GM23338 (cell line): ENCODE measurements around the gene CYP3A7. TPM values are rescaled to one million over a fixed set of nuclear protein-coding genes. Genes with fewer than 3 reads are reported as not detected.

Source experiments
- ATAC-seq: fragments of 200-7000 bp; cut with Tn5 transposase; 3 replicates; pipeline ENCODE4 v1.9.1; 2020
- DNase-seq: peaks from one replicate; pipeline ENCODE4 v3.0.0-alpha.2; 2015; ENCODE audit warnings: low spot score
- H2AFZ ChIP-seq: fragments of 200-600 bp; sonication (generic); 2 replicates; pipeline ENCODE4 v1.8.0; 2016; ENCODE audit warnings: antibody characterized with exemption, mild to moderate bottlenecking, moderate library complexity
- H3F3A ChIP-seq: fragments of 200-600 bp; sonication (generic); replicated peaks from 2 replicates; pipeline ENCODE4 v1.8.0; 2017; ENCODE audit warnings: antibody characterized with exemption, mixed run types, low read depth
- H3K27ac ChIP-seq: fragments of 200-600 bp; sonication (generic); 2 replicates; pipeline ENCODE4 v1.6.1; 2016; ENCODE audit warnings: low read depth
- H3K27me3 ChIP-seq: fragments of 200-600 bp; sonication (generic); 2 replicates; pipeline ENCODE4 v1.8.0; 2016; ENCODE audit warnings: mild to moderate bottlenecking, mixed run types, moderate library complexity; ENCODE audit not compliant: insufficient read depth
- H3K36me3 ChIP-seq: fragments of 200-600 bp; sonication (generic); 2 replicates; pipeline ENCODE4 v1.8.0; 2016; ENCODE audit warnings: mild to moderate bottlenecking; ENCODE audit not compliant: insufficient read depth
- H3K4me1 ChIP-seq: fragments of 200-600 bp; sonication (generic); 2 replicates; pipeline ENCODE4 v1.8.0; 2016; ENCODE audit warnings: mild to moderate bottlenecking, moderate library complexity; ENCODE audit not compliant: insufficient read depth
- H3K4me2 ChIP-seq: fragments of 200-600 bp; sonication (generic); 2 replicates; pipeline ENCODE4 v1.7.1; 2017; ENCODE audit warnings: mixed run types
- H3K4me3 ChIP-seq: fragments of 200-600 bp; sonication (generic); 2 replicates; pipeline ENCODE4 v1.6.1; 2016; ENCODE audit warnings: mixed run types
- H3K79me2 ChIP-seq: fragments of 200-600 bp; sonication (generic); replicated peaks from 2 replicates; pipeline ENCODE4 v1.8.0; 2017; ENCODE audit warnings: mild to moderate bottlenecking; ENCODE audit not compliant: insufficient read depth
- H3K9me2 ChIP-seq: fragments of 200-600 bp; sonication (generic); 2 replicates; pipeline ENCODE4 v1.8.0; 2017; ENCODE audit not compliant: insufficient read depth
- H4K20me1 ChIP-seq: fragments of 200-600 bp; sonication (generic); replicated peaks from 2 replicates; pipeline ENCODE4 v1.8.0; 2017; ENCODE audit warnings: mild to moderate bottlenecking; ENCODE audit not compliant: insufficient read depth
- H3K27ac Mint-ChIP-seq: 2 replicates; pipeline ENCODE4 v1.8.0; 2020; ENCODE audit warnings: inconsistent platforms, mild to moderate bottlenecking, moderate library complexity, mixed read lengths
- H3K27me3 Mint-ChIP-seq: 3 replicates; pipeline ENCODE4 v1.8.0; 2022; ENCODE audit warnings: low read depth, mild to moderate bottlenecking, moderate library complexity, mixed read lengths, inconsistent platforms; ENCODE audit not compliant: insufficient read depth, poor library complexity
- H3K36me3 Mint-ChIP-seq: 3 replicates; pipeline ENCODE4 v1.8.0; 2021; ENCODE audit warnings: low read depth, mild to moderate bottlenecking, inconsistent platforms, moderate library complexity, mixed read lengths
- H3K4me1 Mint-ChIP-seq: 3 replicates; pipeline ENCODE4 v1.8.0; 2020; ENCODE audit warnings: mild to moderate bottlenecking, inconsistent platforms, mixed read lengths
- H3K4me3 Mint-ChIP-seq: 3 replicates; pipeline ENCODE4 v1.8.0; 2021; ENCODE audit warnings: moderate library complexity, mild to moderate bottlenecking, inconsistent platforms, mixed read lengths
- H3K9me3 Mint-ChIP-seq: 3 replicates; pipeline ENCODE4 v1.8.0; 2020; ENCODE audit warnings: moderate library complexity, mild to moderate bottlenecking, inconsistent platforms, mixed read lengths
- CREB1 ChIP-seq: fragments of 250-450 bp; sonication (Bioruptor Pico); IDR thresholded peaks from 2 replicates; pipeline ENCODE4 v1.5.0; 2020; ENCODE audit warnings: low read depth, mild to moderate bottlenecking, moderate library complexity
- ETS1 ChIP-seq: IDR thresholded peaks from 2 replicates; pipeline ENCODE4 v1.6.1; 2016; ENCODE audit warnings: antibody characterized with exemption
- EZH2 ChIP-seq: fragments of 200-600 bp; sonication (generic); IDR thresholded peaks from one replicate; pipeline ENCODE4 v1.8.0; 2017; ENCODE audit warnings: antibody characterized with exemption, mild to moderate bottlenecking, low read depth; ENCODE audit not compliant: unreplicated experiment
- EZH2phosphoT487 ChIP-seq: fragments of 200-600 bp; sonication (generic); IDR thresholded peaks from one replicate; pipeline ENCODE4 v1.8.1; 2018; ENCODE audit warnings: antibody characterized with exemption; ENCODE audit not compliant: unreplicated experiment
- JUNB ChIP-seq: IDR thresholded peaks from one replicate; pipeline ENCODE4 v1.6.1; 2016; ENCODE audit warnings: antibody characterized with exemption; ENCODE audit not compliant: unreplicated experiment
- POLR2AphosphoS5 ChIP-seq: IDR thresholded peaks from 2 replicates; pipeline ENCODE4 v1.6.1; 2016; ENCODE audit warnings: antibody characterized with exemption, low read depth
- STAT1 ChIP-seq: IDR thresholded peaks from one replicate; pipeline ENCODE4 v1.6.1; 2016; ENCODE audit warnings: antibody characterized with exemption; ENCODE audit not compliant: unreplicated experiment
- ZNF114 ChIP-seq: fragments of 250-450 bp; sonication (Bioruptor Pico); IDR thresholded peaks from 2 replicates; pipeline ENCODE4 v1.5.0; 2020; ENCODE audit warnings: mild to moderate bottlenecking, moderate library complexity
- ZNF331 ChIP-seq: fragments of 250-450 bp; sonication (Bioruptor Pico); IDR thresholded peaks from 2 replicates; pipeline ENCODE4 v1.5.0; 2020; ENCODE audit warnings: low read depth, mild to moderate bottlenecking, moderate library complexity
- ZNF462 ChIP-seq: fragments of 250-450 bp; sonication (Bioruptor Pico); IDR thresholded peaks from 2 replicates; pipeline ENCODE4 v1.5.0; 2020; ENCODE audit warnings: mild to moderate bottlenecking, moderate library complexity
- polyA plus RNA-seq: library from polyadenylated mRNA; unstranded; fragments of >200 nt; fragmentation: Nextera tagmentation; extraction: Ambion mirVana; gene quantifications from 2 replicates; pipeline ENCODE4 v1.2.1, GENCODE V29; 2016
- total RNA-seq: library from RNA; depleted of rRNA; stranded (reverse); fragments of >200 nt; shearing (Covaris generic); gene quantifications from 2 replicates; pipeline ENCODE4 v1.2.3, GENCODE V29; 2014

The CYP3A7 gene
- total and polyA plus RNA-seq, 2 experiments from 2014 or later, result 0.19 TPM; not detected in 1

- Histone ChIP-seq H3K4me1 (no peaks in the 10 kb centered on the region), H3K9me2 (no peaks in the 10 kb centered on the region), H3F3A (no peaks in the 10 kb centered on the region), H3K27me3 (no peaks in the 10 kb centered on the region), H2AFZ (no peak overlapping the region), H3K27ac (no peak overlapping the region), H3K79me2 (no peaks in the 10 kb centered on the region), H3K36me3 (no peaks in the 10 kb centered on the region), H4K20me1 (no peaks in the 10 kb centered on the region), H3K4me3 (no peak overlapping the region), H3K4me2 (no peak overlapping the region)
- ATAC-seq (no peak), DNase-seq (no peak)
- Mint-ChIP-seq H3K4me3 (no peak overlapping the region), H3K27ac (no peak overlapping the region), H3K9me3 (no peaks in the 10 kb centered on the region; the same call in 2 of the 3 replicates), H3K4me1 (peaks cover 3% of the 10 kb centered on the region; the same call in 2 of the 3 replicates), H3K36me3 (no peaks in the 10 kb centered on the region), H3K27me3 (no peaks in the 10 kb centered on the region)
- TF ChIP-seq JUNB (no peak), ZNF114 (CRISPR knock-in tag) (no peak), CREB1 (CRISPR knock-in tag) (no peak), ZNF331 (no peak), ETS1 (no peak), EZH2phosphoT487 (no peak), ZNF462 (CRISPR knock-in tag) (no peak), STAT1 (no peak), EZH2 (no peak), POLR2AphosphoS5 (no peak)
Measured at GRCh38 chr7:99779949-99780348, 45.0 kb upstream of the CYP3A7 start.
